Activated CD4-positive, alpha-beta T cell treated with anti-CD3 and anti-CD28 coated beads, Interleukin-2, amount 50 U/mL, for 48 hours (primary cell): ENCODE data around the gene CDSN.
A peak's percentile ranks its signal among the peaks of the same experiment; 100 is the strongest.

Experiments
- DNase-seq, 2 experiments: peaks; one replicate each; pipeline ENCODE4 v3.0.0-alpha.2; 2020

CDSN gene

DNA sequence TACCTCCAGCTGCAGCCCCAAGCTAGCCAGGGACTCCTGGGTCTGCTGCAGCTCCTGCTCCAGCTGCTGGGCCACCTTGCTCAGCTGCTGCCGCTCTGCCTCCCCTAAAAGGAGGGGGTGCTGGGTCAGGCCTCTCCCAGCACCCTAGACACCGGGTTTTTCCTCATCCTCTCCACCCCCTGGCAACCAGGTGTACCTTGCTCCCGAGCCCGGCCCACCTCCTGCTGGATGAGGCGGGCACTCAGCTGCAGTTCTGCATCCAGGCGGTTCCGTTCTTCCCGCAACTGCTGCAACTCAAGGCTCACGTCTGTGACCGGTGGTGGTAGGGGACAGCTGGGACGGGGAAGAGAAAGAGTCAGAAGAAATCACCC is 24.7 kb upstream of the CDSN start:
- no peak for DNase-seq

DNA sequence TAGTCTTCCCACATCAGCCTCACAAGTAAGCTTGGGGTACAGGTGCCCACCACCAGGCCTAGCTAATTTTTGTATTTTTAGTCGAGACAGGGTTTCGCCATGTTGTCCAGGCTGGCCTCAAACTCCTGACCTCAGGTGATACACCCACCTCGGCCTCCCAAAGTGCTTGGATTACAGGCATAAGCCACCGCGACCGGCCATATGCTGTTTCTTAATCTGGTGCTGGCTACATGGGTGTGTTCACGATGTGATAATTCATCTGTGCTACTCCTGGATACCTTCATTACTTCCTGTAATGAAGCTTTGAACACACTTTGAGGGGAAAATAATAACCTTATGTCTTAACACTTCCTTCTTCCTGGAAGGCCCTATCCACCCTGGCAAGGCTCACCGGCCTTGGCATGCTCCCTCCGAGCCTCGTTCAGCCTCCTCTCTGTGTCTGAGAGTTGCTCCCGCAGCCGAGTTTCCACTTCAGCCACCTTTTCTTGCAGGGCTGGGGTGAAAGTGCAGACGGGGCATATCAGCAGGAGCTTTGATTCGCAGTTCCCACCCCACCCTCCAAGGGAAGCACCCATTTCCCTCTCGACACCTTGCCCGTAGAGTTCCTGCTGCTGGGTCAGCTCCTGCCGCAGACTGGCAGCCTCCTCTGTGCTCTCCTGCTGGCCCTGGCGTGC is 24.2 kb upstream of the CDSN start:
- no peak for DNase-seq

DNA sequence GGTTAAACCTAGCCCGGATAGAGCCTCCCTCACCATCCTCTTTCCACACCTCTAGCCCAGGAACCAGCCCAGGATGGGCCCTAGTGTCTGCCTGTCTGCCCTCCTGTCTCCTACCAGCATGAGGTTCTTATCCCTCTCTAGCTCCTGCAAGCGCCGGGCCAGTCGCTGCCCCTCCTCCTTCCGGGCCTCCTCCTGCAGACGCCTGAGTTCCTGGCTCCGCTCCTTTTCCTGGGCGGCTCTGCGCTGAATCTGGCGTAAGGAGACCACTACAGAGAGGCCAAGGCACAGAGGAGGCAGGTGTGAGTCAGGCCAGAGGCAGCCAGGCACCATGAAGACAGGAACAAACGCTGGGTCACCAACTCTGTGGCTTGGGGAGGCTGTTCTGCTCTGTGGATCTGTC is 22.9 kb upstream of the CDSN start:
- DNase-seq = no peak

DNA sequence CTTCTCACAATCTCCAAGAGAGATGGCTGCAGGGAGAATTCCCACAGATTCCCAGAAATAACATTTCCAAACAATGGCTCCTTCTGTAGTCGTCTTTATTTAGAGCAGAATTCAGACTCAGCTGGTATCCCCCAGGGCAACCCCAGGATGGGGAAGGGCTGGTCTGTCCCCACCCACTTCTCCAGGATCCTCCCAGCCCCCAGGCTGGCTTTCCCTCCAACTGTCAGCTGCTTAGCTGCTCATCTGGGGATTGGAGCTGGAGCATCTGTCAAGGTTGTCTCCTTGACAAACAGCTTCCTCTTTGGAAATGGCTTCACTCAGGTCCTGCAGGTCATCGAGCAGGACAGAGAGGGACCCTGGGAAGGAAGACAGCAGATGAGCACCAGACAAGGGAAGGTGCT is 22.1 kb upstream of the CDSN start:
- no peak for DNase-seq

DNA sequence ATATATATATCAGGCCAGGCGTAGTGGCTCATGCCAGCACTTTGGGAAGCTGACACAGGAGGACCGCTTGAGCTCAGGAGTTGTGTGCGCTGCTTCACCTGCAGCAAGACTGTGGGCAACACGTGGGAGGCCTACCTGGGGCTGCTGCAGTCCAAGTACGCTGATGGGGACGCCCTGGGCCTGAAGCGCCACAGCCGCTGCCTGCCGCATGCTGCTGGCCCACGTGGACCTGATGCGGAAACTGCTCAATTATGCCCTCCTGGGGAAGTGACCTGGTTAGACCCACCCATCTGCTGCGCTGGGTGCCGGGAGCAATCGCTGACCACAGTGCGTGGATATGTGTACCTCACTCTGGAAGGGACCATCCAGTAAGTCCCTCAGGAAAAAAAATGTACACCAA is 20.4 kb upstream of the CDSN start:
- DNase-seq = no peak

DNA sequence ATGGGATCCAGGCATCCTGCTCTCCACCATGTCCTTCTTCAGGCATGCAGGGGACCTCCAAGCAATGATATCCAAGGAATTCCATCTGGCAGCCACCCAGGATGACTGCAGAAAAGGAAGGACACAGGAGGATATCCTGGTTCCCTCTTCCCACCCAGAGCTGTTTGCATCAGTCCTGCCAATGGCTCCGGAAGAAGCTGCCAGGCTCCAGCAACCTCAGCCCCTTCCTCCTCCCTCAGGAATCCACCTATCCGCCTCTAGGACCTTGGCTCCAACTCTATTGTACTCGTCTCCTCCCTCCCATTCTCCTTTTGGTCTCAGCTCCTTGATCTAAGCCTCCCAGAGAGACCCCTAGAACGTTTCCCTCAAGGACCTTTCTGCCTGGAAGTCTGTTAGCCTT is 19.4 kb upstream of the CDSN start:
- DNase-seq = no peak

DNA sequence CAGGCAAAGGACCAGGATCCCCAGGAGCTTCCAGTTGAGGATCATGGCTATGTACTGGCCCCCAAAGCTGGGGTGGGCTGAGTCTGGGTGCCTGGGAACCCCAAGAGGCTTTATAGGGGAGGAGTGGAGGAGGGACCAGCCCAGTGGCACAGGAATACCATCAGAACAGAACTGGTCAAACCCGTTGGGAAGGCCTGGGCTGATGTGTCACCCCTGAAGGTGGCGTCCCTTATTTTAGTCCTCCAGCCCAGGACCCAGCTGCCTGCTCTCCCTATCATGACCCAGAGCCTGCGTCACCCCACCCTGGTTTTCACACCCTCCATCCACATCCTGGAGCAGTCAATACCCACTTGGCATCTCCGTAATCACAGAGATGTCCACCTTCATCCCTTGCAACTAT is 18.7 kb upstream of the CDSN start, which contains the start of gene PSORS1C2:
PSORS1C2 (minus strand) TSS at position 85 of the 400 bp plus-strand sequence; CDS start at position 45, 40 bp downstream.
- no peak for DNase-seq

DNA sequence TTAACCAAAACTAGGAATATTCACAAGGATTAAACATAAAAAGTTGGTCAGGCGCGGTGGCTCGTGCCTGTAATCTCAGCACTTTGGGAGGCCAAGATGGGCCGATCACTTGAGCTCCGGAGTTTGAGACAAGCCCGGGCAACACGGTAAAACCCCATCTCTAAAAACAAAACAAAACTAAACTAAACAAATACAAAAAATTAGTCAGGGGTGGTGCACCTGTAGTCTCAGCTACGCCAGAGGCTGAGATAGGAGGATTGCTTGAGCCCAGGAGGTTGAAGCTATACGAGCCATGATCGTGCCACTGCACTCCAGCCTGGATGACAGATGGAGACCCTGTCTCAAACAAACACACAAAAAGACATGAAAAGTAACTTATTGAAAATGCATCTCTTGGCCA is 15.5 kb upstream of the CDSN start:
- no peak for DNase-seq

DNA sequence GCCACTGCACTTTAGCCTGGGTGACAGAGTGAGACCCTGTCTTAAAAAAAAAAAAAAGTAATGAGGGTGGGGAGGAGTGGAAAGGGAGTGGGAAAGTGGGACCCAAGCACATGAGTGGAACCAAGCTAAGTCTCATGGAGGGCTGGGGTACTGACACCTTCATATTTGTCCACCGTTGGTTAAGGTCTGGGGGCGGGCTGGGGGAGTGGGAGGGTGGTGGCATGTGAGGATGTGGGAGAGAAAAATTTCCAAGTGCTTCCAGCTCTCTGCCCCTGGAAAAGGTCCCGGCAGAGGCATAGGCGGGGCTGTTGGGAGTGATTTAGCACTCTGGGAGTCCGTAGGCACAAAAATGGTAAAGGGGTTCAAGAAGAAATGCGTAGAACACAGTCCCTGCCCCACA is 12.6 kb upstream of the CDSN start:
- DNase-seq = no peak

DNA sequence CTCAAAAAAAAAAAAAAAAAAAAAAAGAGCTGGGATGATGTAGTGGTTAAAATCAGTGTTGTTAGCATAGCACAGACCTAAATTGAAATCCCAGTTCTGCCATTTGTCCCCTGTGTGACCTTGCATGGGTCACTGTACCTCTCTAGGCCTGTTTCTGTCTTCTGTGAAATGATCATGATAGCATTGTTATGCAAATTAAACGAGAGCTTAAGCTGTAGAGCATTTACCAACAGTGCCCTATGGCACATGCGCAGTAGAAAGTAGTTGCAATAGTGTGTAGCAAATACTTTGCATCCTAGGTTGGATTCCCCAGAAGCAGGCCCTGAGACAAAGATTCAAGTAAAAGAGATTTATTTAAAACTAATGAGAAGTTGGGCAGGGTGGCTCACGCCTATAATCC is 11.3 kb upstream of the CDSN start:
- no peak for DNase-seq

DNA sequence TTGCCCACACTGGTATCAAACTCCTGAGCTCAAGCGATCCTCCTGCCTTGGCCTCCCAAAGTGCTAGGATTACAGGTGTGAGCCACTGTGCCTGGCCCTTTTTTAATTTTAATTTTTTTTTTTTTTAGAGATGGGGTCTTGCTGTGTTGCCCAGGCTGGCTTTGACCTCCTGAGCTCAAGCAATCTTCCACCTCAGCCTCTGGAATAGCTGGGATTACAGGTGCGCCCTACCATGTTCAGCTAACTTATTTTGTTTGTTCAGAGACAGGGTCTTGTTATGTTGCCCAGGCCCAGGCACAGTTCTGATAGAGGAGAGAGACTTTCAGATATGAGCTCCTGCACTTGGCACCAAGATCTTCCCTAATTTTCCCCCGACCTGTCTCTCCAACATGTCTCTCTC is 10.5 kb upstream of the CDSN start:
- DNase-seq = no peak

DNA sequence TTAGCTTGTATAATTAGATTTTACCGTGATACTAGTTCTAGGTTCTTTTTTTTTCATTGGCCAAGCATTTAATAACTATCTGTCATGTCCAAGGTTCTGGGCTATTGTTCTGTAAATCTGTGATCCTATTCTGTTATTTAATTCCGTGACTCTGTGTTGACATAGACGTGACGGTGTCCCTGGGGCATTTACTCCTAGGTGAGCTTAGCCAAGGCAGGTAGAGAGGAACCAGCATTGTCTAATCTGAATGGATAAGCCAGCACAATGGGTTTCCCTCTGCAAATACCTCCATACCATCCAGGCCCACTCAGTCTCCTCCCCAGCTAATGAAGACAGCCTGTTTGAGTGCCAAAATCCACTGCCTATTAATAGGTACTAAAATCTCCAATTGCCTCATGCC is 8.9 kb upstream of the CDSN start:
- DNase-seq = no peak

DNA sequence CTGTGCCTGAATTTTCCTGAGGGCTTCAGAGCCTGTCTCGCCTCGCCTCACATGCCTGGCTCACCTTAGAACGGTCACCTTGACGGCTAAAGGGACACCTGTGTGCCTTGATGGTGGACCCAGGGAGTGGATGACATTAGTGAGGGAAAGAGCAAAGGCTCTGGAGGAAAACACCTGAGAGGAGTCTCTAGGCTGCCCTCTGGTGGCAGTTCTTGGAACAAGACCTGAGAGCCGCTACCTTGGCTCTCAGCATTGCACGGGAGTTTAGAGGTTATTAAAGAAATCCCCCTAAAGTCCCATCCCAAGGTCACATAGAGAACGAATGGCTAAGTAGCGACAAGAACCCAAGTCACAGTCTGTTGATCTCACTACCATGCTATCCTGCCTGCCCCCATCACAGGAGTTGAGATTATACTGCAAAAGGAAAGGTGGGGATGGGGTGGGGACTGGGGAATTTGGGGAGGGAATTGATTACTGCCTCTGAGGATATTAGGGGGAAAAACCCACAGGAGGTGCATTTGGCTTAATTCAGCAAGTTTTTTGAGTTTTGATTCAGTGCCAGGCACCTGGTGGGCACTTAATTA is 7.9 kb upstream of the CDSN start:
- peak; percentile 83 to 86 for DNase-seq

DNA sequence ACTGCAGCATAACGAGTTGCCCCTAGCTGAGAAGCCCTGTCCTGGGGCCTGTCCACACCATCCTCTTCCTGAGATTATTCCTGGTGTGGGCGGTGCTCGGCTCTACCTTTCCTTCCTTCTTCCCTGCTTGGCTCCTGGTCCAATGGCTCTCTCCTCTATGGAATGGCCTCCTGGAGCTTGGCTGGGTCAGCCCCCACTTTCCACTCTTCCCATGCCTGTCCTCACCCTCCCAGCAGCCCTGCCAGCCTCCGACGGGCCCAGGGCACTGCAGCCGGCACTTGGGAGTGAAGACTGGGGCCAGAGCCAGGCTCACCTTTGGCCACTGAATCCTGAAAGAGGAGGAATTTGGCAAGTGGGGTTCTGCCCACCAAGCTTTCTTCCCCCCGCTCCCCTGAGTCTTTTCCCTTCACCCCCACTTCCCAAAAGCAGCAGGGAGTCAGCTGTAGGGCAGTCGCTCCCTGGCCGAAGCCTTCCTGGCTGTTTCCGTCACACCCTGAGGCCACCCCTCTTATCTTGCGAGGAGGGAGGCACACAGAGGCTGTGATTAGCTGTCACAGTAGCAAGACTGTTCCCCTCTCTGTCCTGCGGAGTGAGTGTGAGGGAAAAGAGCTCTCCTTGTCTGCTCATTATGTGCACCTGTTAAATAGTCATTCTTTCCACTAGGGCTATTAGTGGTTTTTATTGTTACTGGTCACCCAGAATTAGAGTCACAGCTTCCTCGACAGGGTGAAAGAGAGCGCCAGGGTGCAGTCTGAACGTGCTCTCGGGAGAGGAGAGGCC is 6.3 kb upstream of the CDSN start:
- no peak for DNase-seq

DNA sequence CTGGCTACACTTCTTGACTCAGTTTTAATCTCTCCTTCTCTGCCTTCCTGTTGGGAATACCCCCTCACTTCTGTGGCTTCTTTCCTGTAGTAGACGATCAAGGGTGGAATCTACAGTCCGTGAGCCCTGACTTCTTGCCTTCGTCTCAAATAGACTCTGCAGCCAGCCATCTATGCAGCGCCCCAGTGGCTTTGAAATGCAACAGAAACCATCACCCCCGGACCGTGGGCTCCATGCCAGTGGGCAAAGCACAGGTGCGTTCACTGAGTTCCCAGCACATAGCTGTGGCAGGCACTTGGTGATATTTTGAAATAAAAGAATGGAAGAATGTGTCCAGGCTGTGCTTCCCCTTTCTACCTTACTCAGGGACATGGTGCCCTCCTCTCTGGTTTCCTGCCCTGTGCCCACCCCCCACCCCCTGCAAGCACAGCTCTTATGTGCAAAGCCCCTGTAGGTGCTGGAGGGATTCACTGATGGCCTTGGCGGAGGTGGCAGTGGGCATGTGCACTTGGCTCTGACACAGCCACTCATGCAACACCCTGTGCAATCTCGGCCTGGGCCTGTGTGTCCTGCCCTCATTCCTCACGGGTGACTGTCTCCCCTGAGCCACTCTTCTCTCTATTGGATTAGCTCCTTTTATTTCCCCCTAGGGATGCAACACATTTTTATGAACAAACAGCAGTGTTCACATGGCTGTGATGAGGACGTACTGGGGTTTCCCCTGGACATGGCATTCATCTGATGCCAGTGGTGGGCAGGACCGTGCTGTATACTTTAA is 5.5 kb upstream of the CDSN start:
- DNase-seq = no peak

DNA sequence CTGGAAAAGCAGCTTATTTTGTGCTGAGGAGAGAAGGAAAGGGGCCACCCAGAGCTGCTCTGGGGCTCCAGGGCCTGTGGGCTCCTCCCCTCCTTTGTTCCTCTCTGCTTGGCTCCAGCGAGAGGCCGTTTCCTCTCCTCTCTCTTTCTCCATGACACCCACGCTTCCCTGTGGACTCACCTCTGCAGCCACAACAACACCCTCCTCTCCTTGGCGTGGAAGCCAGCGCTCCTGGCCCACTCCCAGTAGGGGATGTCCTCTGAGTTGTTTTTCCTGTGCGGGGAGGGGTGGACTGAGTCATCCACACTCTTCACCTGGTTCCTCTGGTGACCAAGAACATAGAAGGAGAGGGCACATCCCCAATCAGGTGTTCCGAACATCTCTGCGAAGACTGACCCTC is 4.9 kb upstream of the CDSN start:
- DNase-seq = no peak

DNA sequence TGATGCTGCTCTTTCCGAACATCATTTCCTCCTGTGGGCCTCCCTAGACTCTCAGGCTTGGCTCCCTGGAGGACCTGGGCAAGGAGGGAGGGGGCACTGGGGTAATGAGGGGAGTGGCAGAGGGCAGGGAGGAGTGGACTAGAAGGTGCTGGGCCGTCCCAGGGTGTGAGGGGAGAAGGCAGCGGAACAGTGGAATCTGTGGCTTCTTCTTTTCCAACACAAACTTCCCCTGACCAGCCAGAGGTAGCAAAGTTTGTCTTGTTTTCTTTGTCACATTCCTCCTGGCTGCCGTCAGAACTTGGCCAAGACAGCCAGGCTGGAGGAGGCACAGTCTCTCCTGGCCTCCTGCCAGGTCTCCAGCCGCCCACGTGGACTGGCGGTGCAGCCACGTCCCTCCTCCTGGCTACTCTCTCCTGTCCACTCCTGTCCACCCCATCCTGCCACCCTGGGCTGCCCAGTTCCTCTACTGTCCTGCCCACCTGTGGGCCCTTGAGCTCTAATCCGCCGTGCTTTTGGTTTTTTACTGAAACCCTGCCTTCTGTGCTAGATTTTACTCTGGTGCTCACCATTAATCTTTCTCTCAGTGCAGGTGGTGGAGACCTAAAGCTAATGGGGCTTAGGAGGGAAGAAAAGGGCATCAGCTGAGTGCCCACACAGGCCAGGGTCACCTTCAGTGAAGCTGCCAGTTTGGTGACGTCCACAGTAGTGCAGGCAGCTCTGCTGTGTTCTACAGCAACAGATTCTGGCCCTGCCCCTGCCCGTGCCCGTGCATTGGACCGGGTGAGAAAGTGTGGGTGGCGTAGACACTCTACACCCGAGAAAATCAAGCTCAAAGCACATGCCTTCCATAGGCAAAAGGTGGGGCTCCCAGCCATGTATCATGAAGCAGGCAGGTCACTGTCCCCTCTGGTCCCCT is 2.8 kb upstream of the CDSN start:
- DNase-seq = no peak

DNA sequence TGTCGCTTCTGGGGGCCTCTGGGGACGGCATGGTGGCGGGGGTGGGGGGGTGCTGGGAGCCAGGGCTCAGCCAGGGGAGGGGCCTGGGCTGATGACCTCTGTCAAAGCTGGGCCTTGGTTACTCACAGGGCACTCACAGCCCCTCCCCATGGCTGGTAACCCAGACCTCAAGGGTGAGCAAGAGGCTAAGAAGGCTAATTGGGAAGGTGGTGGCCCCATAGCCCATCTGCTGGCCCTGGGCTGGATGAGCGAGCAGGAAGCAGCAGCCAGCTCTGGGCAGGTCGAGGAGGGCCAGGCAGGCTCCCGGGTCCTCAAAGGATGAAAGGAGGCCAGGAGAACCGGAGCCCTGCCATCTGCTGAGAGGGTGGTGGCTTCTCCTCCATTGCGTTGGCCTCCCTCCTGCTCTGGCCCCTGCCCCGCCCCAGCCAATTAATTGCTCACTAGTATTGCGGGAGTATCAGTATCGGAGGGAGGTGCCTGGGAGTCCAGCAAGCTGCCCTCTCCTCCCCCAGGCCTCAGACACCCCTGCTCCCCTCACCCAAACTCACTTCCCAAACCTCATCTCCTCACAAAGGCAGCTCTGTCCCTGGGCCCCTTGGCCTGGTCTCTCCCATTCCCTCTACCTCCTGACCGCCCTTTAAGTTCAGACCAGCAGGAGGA is 1.0 kb upstream of the CDSN start:
- DNase-seq = no peak

DNA sequence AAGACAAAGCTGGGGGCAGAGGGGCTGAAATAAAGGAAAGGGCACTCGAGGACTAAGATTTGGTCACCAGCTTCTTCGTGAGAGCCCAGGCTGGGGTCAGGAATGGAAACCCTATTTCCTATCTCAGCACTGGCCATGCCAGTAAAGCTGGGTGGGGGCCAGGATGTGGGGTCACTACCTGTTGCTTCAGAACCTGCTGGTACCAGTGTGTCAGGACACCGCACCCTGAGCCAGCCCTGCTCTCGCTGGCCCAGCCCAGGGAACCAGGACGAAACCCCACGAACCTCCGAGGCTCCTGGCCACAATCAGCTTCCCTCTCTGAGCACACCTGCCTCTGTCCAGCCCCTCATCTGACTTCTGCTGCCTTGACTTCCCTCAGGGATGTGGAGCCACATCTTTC is 2.1 kb downstream of the CDSN start:
- DNase-seq = no peak

DNA sequence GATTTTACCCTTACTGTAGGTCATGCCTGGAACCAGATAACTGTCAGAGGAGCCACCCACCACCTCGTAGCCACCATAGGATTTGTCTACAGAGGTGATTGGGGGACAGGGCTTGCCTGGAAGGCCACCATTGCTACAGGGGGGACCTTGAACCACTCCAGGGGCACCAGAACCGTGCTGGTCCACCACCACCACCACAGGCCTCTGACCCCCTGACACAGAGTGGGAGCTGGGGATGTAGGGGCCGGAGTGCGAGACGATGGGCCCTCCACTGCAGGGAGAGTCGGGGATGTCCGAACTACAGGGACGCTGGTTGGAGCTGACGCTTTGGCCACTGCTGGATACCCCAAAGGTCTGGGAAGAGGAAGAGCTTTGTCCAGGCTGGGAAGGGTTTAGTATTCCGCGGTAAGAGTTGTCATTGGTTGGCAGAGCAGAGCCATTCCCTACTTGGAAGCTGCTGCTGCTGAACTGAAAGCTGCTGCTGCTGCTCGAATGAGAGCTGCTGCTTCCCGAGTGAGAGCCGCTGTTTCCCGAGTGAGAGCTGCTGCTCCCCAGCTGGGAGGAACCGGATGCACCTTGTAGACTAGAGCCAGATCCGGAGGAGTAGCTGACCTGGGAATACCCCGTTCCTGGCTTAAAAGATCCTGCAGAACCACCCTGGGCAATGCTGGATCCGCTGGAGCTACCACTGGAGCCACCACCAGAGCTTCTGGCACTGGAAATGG is 3.4 kb downstream of the CDSN start:
- no peak for DNase-seq

DNA sequence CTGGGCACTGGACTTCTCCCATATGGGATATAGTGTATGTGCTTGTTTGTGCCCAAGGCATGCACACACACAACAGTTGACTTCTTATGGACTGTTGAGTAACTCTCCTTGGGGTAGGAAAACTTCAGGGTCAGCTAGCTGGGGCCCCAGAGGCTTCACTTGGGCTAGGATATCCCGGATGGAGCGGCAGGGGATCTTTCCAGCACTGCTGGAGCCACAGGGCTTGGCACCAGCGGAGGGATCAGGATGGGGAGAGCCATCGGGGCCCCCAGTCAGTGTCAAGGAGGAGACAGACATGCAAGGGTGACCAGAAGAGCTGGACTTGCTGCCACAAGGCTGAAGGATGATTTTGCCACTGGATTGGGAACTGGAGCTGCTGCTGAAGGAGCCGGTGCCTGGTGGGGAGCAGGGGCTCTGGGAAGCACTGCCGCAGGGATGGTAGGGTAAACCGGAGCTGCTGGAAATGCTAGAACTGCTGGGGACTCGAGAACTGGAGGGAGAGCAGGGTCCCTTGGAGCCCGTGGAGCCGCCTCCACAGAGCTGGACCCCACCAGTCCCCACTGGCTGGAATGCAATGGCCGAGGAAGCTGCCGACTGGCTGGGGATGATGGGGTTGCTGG is 4.2 kb downstream of the CDSN start:
- no peak for DNase-seq
